HG02885 (cell line): ENCODE results near the gene MCRIP1.

Source experiments
- ATAC-seq: cut with Tn5 transposase; IDR thresholded peaks from one replicate; pipeline ENCODE4 v1.9.1; 2021; ENCODE audit warnings: mild to moderate bottlenecking; ENCODE audit not compliant: unreplicated experiment, poor library complexity

Gene MCRIP1

DNA sequence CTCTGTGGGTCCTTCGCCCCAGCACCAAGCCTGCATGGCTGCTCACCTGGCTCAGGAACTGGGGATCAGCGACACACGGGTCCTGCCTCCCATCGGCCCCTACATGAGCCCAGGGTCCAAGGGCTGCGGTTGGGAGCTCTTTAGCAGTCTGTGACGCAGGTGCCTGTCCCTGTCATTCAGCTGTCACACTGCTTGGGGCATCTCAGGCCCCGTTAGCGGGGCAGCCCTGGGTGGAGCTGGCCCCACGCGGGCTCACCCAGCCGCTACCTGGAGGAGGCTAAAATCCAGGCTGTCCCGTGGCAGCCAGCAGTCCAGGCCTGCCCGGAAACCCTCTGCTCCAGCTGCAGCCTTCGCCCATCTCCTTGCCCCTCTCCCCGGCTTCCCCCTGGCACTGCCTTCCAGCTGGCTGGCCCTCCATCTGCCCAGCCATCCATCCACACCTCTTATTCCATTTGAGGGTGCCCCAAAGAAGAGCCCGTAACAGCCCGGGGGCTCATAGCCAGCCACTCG, 25.8 kb downstream of the MCRIP1 start:
- ATAC-seq = no peak

DNA sequence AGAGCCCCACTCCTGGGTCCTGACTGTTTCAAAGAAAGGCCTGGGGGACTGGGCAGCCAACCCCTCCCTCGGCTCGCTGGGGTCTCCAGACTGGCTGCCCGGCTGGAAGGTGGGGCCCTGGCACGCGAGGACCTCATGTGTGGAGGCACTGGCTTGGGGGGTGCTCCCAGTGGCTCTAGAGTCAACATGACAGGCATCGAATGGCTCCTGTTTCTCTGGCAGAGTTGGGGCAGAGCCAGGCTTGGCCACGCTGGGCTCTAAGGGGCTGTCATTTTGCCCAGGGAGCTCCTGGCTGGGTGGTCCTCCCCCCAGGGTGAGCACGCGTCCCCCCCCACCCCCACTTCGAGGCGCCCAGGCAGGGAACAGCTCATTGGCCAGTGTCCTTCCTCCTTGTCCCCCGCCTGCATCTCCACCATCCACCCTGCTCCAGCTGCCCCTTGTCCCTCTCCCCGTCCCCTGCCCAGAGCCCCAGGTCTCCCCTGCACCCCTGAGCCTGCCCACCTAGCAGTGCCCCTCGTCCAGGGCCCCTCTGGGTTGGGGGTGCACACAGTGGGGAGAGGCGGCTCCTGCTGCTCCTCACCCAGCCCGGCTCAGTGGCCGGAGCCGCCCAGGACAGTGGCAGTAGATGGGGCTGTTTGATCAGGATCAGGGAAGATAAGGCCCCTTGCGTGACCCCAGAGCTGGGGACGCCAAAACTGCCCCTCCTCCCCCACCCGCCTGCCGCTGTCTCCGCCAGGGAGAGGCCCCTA, 26.5 kb downstream of the MCRIP1 start:
- ATAC-seq = no peak

DNA sequence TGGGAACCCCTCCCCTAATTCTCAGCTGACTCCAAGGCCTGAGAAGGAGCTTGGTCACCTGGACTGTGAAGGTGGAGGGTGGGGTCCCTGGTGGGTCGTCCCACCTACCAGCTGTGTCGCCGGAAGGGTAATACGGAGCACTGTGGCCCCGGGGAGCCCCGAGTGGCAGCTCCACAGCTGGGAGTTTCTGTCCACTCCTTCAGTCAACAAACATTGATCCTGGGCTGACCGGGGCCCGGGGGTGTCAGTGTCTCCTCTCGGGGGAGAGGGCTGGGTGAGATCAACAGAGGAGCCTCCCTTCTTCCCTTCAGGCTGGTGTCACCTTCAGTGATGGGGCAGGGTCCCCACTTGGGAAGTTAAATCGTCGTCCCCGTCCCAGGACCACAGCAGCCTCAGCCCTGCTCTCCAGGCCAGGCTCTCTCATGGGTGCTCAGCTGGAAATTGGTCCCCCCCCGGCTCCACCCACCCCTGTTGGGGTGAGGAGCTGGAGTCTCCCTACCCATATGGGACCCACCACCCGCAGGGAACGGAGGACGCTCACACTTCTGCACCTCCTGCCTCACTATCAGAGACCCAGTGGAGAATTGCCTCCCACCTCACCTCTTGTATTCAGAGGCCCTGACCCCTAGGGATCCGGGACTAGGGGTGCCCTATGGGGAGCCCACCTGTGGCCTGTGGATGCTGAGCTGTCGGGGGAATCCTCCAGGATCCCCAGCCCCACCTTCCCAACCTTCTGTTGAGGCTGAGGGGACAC, 27.2 kb downstream of the MCRIP1 start:
- no peak for ATAC-seq

DNA sequence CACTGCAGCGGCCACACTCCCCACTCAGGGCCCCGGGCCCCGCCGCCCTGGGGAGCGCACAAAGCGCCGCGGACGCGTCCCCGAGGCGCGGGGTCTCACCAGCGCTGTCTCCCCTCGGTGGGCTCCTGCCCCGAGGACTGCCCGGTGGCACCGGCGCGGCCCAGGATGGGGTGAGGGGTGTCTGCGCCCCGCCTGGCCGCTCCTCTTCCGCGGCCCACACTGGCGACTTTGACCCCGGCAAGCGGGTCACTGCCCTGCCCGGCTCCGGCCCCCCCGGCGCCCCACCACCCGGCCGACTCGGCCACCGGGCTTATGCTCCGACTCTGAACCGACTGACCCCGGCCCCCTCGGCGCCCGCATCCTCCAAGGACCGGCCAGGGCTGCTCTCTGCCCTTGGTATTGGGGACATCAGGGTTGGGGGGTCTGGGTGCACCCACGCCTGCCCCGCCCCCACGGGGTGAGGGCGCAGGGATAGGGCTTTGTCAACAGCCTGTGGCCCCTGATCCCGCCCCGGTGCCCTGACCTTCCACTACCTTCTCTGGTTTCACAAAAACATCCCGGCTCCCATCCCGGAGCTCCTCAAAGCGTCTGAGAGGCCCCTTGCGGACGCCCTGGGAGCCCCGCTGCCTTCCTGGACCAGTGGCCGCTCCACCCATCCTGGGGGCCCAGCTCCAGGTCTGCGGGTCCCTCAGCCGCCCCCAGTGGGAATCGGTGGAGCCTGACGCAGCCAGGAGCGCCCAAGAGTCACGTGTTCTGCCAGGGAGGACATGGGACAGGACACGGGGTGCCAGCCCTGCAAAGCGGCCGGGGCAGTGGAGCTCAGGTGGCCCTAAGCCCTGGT, 28.3 kb downstream of the MCRIP1 start:
- no peak for ATAC-seq

DNA sequence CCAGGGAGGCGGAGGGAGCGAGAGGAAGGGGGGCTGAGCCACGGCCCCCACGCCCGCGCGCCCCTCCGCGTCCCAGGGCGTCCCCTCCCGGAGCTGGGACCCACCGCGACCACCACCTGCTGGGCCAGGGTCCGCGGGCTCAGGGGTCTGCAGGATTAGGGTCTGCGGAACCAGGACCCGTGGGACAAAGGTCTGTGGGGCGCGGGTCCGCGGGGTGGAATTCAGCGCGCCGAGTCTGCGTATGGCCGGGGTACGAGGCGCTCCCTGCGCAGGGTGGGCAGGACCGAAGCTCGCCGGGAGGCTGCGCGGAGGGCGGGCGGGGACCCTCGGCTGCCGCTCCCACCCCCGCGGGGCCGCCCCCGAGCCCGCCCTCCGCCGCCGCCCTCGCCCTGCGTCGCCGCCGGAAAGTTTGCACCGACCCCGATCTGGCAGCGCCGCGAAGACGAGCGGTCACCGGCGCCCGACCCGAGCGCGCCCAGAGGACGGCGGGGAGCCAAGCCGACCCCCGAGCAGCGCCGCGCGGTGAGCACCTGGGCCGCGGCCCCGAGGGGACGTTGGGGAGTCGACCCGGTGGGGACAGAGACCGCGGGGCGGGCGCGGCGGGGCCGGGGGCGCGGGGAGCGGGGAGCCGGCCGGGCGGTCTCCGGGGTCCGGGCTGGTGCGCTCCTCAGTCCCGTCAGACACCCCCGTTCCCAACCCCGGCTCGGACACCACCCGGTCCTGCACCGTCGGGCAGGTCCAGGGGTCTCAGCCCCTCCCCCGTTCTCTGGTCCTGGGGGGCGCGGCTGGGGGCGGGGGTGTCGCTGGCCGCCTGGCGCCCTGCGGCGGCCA, 29.1 kb downstream of the MCRIP1 start, which contains the start of gene GCGR:
GCGR (plus strand) TSS at position 423 of the 831 bp plus-strand sequence. CDS start 4,869 bp downstream, outside the sequence.
- no peak for ATAC-seq

DNA sequence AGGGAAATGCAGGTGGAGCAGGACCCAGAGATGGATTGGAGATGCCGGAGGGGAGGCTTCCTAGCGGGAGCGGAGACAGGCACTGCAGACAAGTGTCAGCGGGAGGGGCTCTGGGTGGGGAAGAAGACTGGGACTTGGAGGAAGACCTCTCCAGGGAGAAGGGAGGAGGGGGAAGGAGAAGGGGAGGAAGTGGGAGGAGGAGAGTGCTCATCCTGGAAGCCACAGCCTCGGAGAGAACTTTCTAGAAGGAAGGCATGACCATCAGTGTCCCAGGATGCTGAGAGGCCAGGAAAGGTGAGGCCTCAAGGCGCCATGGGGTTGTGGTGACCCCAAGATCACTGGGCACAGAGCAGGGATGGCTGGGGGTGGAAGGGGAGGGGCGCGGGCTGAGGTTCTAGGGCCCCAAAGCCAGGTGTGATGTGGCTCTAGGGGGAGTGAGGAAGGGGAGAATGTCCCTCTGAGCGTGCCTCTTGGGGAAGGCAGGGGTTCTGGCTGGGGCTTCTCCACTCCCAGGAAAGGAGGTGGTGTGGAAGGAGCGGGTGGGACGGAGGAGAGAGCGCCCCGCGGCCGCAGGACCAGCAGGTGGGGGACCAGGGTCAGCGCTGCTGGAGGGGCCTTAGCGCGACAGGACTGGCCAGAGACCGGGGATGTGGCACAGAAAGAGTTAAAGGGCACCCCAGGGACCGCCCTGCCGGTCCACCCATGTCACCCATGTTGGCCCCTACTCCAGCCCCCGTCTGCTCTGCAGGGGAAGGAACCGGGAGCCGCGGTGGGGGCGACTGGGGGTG, 30.0 kb downstream of the MCRIP1 start:
- ATAC-seq = no peak

DNA sequence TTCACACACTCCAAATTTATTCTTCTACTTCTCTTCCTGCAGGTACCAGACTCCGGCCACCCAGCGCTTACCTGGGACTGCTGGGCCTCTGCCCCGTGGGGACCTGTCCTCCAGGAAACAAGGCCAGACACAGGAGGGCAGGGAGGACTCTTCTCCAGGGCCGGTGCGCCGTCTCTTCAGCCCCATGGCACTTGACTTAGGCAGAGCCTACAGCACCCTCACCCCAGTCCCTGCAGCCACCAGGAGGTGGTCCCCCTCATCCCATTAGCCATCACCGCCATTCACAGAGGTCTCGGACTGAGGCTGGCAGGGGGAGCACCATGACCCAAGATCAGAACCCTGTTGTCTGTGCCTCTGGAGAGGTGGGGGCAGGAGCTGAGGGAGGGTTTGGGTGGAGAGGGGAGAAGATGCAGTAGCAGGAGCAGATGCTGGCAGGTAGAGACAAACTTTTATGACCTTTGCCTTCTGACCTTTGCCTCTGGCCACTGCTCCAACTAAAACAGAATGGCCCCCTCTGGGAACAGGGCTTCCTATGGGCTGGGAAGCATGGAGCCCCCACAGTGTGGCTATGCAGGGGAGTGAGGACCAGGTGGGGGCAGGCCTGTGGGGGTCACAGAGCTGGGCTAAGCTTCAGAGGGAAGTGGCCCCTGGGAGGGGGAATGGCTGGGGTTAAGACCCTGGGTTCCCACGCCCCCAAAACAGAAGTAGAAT, 30.9 kb downstream of the MCRIP1 start:
- no peak for ATAC-seq

DNA sequence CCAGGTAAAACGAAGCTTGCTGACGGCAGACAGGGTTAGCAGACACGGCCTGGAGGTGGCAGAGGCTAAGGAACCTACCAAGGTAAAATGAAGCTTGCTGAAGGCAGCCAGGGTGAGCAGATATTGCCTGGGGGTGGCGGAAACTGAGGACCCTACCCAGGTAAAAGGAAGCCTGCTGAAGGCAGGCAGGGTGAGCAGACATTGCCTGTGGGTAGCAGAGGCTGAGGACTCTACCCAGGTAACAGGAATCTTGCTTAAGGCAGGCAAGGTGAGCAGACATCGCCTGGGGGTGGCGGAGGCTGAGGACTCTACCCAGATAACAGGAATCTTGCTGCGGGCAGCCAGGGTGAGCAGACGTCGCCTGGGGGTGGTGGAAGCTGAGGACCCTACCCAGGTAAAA, 31.8 kb downstream of the MCRIP1 start:
- no peak for ATAC-seq

DNA sequence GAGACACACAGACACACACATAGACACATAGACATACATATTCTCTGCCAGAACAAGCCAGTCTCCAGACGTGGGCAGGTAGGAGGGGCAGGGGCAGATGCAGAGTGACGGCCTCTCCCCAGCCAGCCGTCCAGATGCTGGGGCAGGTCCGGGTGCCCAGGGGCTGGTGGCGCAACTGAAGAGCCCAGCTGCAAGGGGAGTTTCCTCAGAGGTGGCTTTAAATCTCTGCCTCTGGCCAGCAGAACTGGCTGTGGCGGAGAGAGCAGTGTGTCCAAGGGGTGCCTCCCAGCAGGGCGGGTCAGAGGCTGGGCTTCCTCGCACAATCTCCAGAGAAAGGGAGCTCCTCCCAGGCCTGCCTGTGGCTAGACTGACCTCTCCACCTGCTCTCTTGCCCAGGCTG, 38.6 kb downstream of the MCRIP1 start:
- ATAC-seq = no peak

DNA sequence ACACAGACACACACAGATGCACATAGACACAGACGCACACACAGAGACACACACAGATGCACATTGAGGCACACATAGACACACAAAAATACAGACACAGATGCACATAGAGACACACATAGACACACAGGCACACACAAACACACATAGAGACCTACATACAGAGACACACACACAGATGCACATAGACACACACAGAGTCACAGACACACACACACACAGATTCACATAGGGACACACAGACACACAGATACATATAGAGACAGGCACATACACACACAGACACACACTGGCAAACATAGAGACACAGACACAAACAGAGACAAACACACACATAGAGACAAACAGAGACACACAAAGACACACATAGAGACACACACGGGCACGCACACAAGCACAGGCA, 39.0 kb downstream of the MCRIP1 start:
- ATAC-seq = no peak

DNA sequence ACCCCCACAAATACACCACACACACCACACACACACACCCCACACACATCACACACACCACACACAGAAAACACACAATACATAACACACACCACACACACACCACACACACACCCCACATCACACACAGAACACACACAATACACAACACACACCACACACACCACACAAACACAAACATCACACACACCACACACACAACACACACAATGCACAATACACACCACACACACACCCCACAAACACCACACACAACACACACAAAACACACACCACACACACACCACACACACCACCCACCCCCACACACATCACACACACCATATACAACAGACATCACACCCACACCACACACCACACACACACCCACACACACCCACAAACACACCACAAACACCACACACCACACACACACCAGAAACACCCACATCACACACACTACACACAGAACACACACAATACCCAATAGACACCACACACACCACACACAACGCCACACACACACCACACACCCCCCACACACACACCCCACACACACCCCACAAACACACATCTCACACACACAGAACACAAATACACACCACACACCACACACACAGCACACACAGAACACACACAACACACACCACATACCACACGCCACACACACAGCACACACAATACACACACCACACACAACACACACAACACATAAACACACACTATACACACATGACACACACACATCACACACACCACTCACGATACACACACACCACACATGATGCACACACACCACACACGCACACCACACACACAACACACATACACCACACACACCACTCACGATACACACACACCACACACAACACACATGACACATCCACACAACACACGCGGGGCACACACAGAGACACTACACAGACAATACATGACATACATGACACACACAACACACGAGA, 40.1 kb downstream of the MCRIP1 start:
- no peak for ATAC-seq
